OCI-LY3 (cell line): Measurements from ENCODE around the gene PLA2G4A.

Experiments used
- H2AFZ ChIP-seq: fragments of 200-600, 300-600 bp; shearing (Covaris generic); 2 replicates; pipeline ENCODE4 v1.6.0; 2014; ENCODE audit warnings: antibody characterized with exemption, low read depth, low read length
- H3K27ac ChIP-seq: fragments of 200-600, 300-600 bp; sonication (generic); 2 replicates; pipeline ENCODE4 v1.5.1; 2014; ENCODE audit warnings: mild to moderate bottlenecking, low read length, moderate library complexity, mixed read lengths
- H3K27me3 ChIP-seq: fragments of 200-600, 300-600 bp; sonication (generic); 2 replicates; pipeline ENCODE4 v1.6.1; 2014; ENCODE audit warnings: low read depth, low read length, mixed read lengths
- H3K36me3 ChIP-seq: fragments of 200-600, 300-600 bp; sonication (generic); replicated peaks from 2 replicates; pipeline ENCODE3; 2014; ENCODE audit warnings: low read depth, low read length, mixed read lengths
- H3K4me1 ChIP-seq: fragments of 300-600, 200-600 bp; sonication (generic); 2 replicates; pipeline ENCODE4 v1.6.1; 2014; ENCODE audit warnings: low read length, mixed read lengths
- H3K4me2 ChIP-seq: fragments of 200-600, 300-600 bp; sonication (generic); 2 replicates; pipeline ENCODE4 v1.6.1; 2014; ENCODE audit warnings: low read length, mixed read lengths
- H3K4me3 ChIP-seq: fragments of 300-600, 200-600 bp; sonication (generic); 2 replicates; pipeline ENCODE4 v1.5.1; 2014; ENCODE audit warnings: antibody characterized with exemption, mild to moderate bottlenecking, low read length, moderate library complexity
- H3K79me2 ChIP-seq: fragments of 300-600, 200-600 bp; shearing (Covaris generic); 2 replicates; pipeline ENCODE4 v1.6.1; 2014; ENCODE audit warnings: mild to moderate bottlenecking, low read length, mixed read lengths
- H3K9ac ChIP-seq: fragments of 300-600, 200-600 bp; shearing (Covaris generic); 2 replicates; pipeline ENCODE4 v1.6.0; 2014; ENCODE audit warnings: mild to moderate bottlenecking, low read length, moderate library complexity
- H3K9me3 ChIP-seq: fragments of 200-600, 300-600 bp; shearing (Covaris generic); 2 replicates; pipeline ENCODE4 v1.6.1; 2014; ENCODE audit warnings: low read length, mixed read lengths; ENCODE audit not compliant: insufficient read depth
- H4K20me1 ChIP-seq: fragments of 200-600, 300-600 bp; sonication (generic); 2 replicates; pipeline ENCODE4 v1.6.1; 2016; ENCODE audit warnings: low read length, mixed read lengths; ENCODE audit not compliant: insufficient read depth
- EZH2phosphoT487 ChIP-seq: fragments of 200-600 bp; shearing (Covaris generic); IDR thresholded peaks from 2 replicates; pipeline ENCODE4 v1.6.1; 2018; ENCODE audit warnings: antibody characterized with exemption, mixed run types, low read depth
- TF ChIP-seq, protein P1 (sequence below): fragments of 200-600, 300-600 bp; sonication (generic); IDR thresholded peaks from 2 replicates; pipeline ENCODE4 v1.5.1; 2014; ENCODE audit warnings: antibody characterized with exemption, low read length, low read depth

PLA2G4A gene

DNA sequence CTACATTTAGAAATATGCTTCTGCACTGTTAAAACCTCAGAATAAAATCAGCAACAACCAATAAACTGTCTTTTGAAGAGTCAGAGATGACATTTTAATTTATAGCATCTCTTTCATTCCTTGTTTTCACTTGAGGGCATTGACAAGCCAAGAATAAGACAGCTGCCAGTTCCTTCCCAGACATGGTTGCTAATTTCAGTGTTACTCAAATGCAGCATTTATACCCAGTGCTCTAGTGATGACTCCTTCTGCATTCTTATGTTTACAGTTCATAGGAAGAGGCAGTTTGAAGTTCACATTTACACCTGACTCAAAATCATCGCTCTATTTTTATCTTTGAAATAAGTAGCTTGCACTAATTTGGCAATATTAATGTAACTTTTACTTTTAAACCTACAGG, 44.9 kb downstream of the PLA2G4A start:
- H2AFZ ChIP-seq: no peak overlapping the region

DNA sequence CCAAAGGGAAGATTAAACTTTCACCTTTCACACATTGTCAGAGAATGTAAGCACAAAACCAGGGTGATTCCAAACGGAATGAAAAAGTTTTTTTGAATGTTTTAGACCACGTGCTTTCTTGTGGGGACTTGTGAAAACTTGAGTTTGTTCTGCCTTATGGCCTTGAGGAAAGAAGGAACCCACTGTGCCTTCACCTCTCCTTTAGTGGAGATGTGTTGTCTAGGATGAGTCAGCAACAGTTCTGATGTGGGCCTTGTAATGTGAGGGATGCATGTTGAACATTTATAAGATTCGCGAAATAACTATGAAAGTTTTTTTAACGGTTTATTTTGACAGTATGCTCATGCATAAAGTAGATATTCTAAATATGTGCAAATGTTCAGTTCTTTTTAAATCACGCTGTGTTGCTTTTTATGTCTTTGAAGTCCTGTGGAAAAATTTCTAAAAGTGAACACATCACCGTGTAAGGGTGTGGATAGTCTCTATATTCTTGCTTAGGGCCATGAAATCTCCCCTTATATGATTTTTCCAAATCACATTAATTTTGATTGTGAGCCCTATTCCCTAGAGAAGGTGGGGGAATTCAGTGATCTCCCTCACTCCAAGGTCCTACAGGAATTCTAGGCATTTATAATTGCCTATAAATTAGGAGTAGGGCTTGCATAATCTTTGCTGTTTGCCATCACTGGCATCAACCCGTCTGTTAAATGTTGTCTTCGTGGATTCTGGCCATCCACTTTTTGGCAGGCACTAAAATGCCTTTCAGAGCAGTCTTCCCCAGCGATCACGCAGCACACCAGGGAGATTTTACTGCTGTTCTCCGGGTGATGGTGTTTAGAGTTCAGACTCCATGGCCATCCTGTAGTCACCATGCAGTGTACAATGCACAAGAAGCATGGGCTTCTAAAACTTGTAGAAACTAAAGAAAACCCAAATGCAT, 47.4 kb downstream of the PLA2G4A start:
- no peaks in the 10 kb centered on the region for H4K20me1 ChIP-seq
- TF ChIP-seq, protein P1, sequence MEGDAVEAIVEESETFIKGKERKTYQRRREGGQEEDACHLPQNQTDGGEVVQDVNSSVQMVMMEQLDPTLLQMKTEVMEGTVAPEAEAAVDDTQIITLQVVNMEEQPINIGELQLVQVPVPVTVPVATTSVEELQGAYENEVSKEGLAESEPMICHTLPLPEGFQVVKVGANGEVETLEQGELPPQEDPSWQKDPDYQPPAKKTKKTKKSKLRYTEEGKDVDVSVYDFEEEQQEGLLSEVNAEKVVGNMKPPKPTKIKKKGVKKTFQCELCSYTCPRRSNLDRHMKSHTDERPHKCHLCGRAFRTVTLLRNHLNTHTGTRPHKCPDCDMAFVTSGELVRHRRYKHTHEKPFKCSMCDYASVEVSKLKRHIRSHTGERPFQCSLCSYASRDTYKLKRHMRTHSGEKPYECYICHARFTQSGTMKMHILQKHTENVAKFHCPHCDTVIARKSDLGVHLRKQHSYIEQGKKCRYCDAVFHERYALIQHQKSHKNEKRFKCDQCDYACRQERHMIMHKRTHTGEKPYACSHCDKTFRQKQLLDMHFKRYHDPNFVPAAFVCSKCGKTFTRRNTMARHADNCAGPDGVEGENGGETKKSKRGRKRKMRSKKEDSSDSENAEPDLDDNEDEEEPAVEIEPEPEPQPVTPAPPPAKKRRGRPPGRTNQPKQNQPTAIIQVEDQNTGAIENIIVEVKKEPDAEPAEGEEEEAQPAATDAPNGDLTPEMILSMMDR: no peak
- TF ChIP-seq EZH2phosphoT487: no peak
- no peaks in the 10 kb centered on the region for H3K9me3 ChIP-seq
- H3K27me3 ChIP-seq: no peaks in the 10 kb centered on the region
- H3K4me1 ChIP-seq: peaks cover 7% of the 10 kb centered on the region
- H2AFZ ChIP-seq: no peak overlapping the region
- no peaks in the 10 kb centered on the region for H3K79me2 ChIP-seq
- H3K27ac ChIP-seq: no peak overlapping the region
- H3K4me2 ChIP-seq: no peak overlapping the region
- H3K36me3 ChIP-seq: no peaks in the 10 kb centered on the region
- H3K9ac ChIP-seq: no peak overlapping the region
- H3K4me3 ChIP-seq: no peak overlapping the region

More for the DNA sequence above, 44.9 kb downstream of the PLA2G4A start:
- H3K4me1 ChIP-seq: peaks cover 9% of the 10 kb centered on the region
- no peak overlapping the region for H3K9ac ChIP-seq
- no peak overlapping the region for H3K27ac ChIP-seq
- H3K36me3 ChIP-seq: no peaks in the 10 kb centered on the region
- H3K4me3 ChIP-seq: no peak overlapping the region
- no peak overlapping the region for H3K4me2 ChIP-seq
- no peaks in the 10 kb centered on the region for H4K20me1 ChIP-seq
- no peaks in the 10 kb centered on the region for H3K9me3 ChIP-seq
- H3K27me3 ChIP-seq: no peaks in the 10 kb centered on the region
- H3K79me2 ChIP-seq: no peaks in the 10 kb centered on the region
- TF ChIP-seq, protein P1: no peak
- no peak for TF ChIP-seq EZH2phosphoT487

DNA sequence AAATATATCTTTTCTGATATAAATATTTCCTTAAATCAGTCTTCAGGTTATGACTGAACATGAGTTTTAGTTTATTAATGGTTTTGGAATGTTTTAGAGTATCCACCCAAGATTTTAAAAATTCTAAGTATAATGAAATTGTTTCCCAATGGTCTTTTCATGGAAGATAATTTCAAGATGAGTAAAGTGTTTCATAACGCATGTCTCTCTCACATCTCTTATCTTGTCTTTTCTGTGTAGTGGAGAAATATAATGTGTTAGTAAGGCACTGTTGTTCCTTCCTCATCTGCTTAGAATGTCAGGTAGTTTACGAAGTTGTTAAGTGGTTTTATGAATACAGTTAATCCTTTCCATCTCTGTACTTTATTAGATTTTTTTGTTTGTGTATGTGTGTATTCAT, 49.6 kb downstream of the PLA2G4A start:
- no peaks in the 10 kb centered on the region for H3K36me3 ChIP-seq
- no peak overlapping the region for H3K27ac ChIP-seq
- H4K20me1 ChIP-seq: no peaks in the 10 kb centered on the region
- H3K4me1 ChIP-seq: peaks cover 9% of the 10 kb centered on the region
- H3K27me3 ChIP-seq: no peaks in the 10 kb centered on the region
- no peaks in the 10 kb centered on the region for H3K79me2 ChIP-seq
- no peak overlapping the region for H3K9ac ChIP-seq
- TF ChIP-seq, protein P1: no peak
- TF ChIP-seq EZH2phosphoT487: no peak
- no peak overlapping the region for H2AFZ ChIP-seq
- no peak overlapping the region for H3K4me2 ChIP-seq
- H3K9me3 ChIP-seq: no peaks in the 10 kb centered on the region
- H3K4me3 ChIP-seq: no peak overlapping the region

DNA sequence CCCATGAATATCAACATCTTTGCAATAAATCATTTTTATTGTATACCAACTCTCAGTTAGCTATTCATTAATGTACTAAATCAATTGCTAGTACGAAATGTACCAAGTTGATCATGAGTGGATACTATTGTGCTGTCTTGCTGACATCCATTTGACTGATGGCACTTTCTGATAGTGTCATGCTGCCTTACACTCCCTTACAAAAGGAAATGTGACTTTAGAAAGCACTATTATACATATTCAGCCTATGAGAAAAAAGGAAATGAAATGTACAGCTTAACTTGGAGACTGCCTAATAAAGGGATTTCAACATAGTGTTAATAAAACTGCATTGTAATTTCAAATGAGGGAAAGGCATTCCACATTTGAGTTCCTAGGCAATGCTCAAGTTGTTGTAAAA, 52.2 kb downstream of the PLA2G4A start:
- H3K79me2 ChIP-seq: no peaks in the 10 kb centered on the region
- H3K4me2 ChIP-seq: no peak overlapping the region
- no peaks in the 10 kb centered on the region for H3K9me3 ChIP-seq
- H3K4me1 ChIP-seq: peaks cover 9% of the 10 kb centered on the region
- H3K36me3 ChIP-seq: peaks cover 7% of the 10 kb centered on the region
- H4K20me1 ChIP-seq: no peaks in the 10 kb centered on the region
- no peak overlapping the region for H3K27ac ChIP-seq
- no peak overlapping the region for H3K4me3 ChIP-seq
- H2AFZ ChIP-seq: no peak overlapping the region
- TF ChIP-seq, protein P1: no peak
- no peak for TF ChIP-seq EZH2phosphoT487
- no peak overlapping the region for H3K9ac ChIP-seq
- H3K27me3 ChIP-seq: no peaks in the 10 kb centered on the region
